NB4 (cell line): ENCODE results near the gene CDR2.

Experiments used
- CTCF ChIP-seq: IDR thresholded peaks from one replicate; pipeline ENCODE4 v1.5.1; 2012; ENCODE audit warnings: low read depth, low read length
- MAX ChIP-seq: IDR thresholded peaks from 2 replicates; pipeline ENCODE4 v1.6.1; 2011; ENCODE audit warnings: low read depth, low read length
- MYC ChIP-seq: IDR thresholded peaks from 2 replicates; pipeline ENCODE4 v1.6.1; 2011; ENCODE audit warnings: low read depth, low read length
- POLR2A ChIP-seq: IDR thresholded peaks from 2 replicates; pipeline ENCODE4 v1.6.1; 2011; ENCODE audit warnings: mild to moderate bottlenecking; ENCODE audit not compliant: insufficient read length; ENCODE audit errors: extremely low read depth

DNA sequence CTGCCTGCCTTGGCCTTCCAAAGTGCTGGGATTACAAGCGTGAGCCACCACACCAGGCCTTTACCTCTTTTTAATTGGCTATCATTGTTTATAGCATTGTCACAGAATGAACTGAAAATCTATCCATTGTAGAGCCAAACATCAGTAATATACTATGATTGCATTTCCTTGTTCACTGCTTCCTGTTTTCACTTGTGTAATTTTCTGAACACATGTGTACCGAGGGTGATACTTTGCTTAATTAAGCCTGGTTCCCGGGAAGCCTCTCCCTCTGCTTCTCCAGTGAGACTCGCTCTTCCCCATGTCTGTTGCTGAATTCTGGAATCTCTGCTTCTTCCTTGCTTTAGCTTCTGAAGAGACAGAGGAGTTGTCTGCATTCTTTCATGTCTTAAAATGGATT lies 44.1 kb downstream of the CDR2 start:
- no peak for TF ChIP-seq CTCF
- no peak for TF ChIP-seq POLR2A
- no peak for TF ChIP-seq MAX
- no peak for TF ChIP-seq MYC
